Osteocyte (in vitro differentiated cells): ENCODE measurements around the gene LDB2. TPM values are rescaled to one million over a fixed set of nuclear protein-coding genes. Genes with fewer than 3 reads are reported as not detected.

Experiments used
- DNase-seq: peaks from one replicate; pipeline ENCODE4 v3.0.0; 2021; ENCODE audit warnings: mixed read lengths; ENCODE audit not compliant: unreplicated experiment; ENCODE audit errors: extremely low spot score
- H3K27ac Mint-ChIP-seq: one replicate; pipeline ENCODE4 v1.8.0; 2021; ENCODE audit warnings: mild to moderate bottlenecking, mixed read lengths; ENCODE audit not compliant: unreplicated experiment
- H3K27me3 Mint-ChIP-seq: one replicate; pipeline ENCODE4 v1.8.0; 2021; ENCODE audit warnings: mixed read lengths; ENCODE audit not compliant: unreplicated experiment
- H3K36me3 Mint-ChIP-seq: one replicate; pipeline ENCODE4 v1.8.0; 2021; ENCODE audit warnings: mixed read lengths; ENCODE audit not compliant: unreplicated experiment
- H3K4me1 Mint-ChIP-seq: one replicate; pipeline ENCODE4 v1.8.0; 2021; ENCODE audit warnings: mixed read lengths; ENCODE audit not compliant: unreplicated experiment
- H3K4me3 Mint-ChIP-seq: one replicate; pipeline ENCODE4 v1.8.0; 2021; ENCODE audit warnings: mild to moderate bottlenecking, moderate library complexity, mixed read lengths; ENCODE audit not compliant: unreplicated experiment
- H3K9me3 Mint-ChIP-seq: one replicate; pipeline ENCODE4 v1.8.0; 2021; ENCODE audit warnings: mixed read lengths; ENCODE audit not compliant: unreplicated experiment
- total RNA-seq: library from RNA; stranded (reverse); gene quantifications from 2 replicates; pipeline ENCODE4 v1.2.1, GENCODE V29; 2021
- TF ChIP-seq, protein P1 (sequence below): fragments of 200-600 bp; sonication (generic); IDR thresholded peaks from 2 replicates; pipeline ENCODE4 v1.5.0; 2021; ENCODE audit warnings: antibody characterized with exemption, mild to moderate bottlenecking, moderate library complexity

The LDB2 gene
- total RNA-seq, 1 donor from 2014 or later = 8.7 TPM

DNA sequence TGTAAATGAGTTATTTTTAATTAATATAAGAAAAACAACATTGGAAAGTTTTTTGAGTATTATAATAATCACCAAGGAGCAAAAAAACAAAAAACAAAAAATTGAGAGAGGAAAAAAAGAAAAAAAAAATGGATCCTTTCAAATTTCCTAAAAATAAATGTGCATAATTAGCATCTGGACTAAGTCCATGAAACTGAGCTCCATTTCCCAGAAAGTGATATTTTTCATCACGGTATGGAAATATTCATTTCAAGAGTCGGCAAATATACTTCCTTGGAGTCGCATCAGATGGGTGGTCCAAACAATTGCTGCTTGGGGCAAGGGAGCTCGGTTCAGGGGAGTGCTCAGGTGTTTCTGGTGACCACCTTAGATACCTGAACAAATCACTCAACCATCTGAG, 305.1 kb downstream of the LDB2 start:
- no peak for DNase-seq
- no peak overlapping the region for H3K27ac Mint-ChIP-seq
- H3K36me3 Mint-ChIP-seq = no peaks in the 10 kb centered on the region
- TF ChIP-seq, protein P1, sequence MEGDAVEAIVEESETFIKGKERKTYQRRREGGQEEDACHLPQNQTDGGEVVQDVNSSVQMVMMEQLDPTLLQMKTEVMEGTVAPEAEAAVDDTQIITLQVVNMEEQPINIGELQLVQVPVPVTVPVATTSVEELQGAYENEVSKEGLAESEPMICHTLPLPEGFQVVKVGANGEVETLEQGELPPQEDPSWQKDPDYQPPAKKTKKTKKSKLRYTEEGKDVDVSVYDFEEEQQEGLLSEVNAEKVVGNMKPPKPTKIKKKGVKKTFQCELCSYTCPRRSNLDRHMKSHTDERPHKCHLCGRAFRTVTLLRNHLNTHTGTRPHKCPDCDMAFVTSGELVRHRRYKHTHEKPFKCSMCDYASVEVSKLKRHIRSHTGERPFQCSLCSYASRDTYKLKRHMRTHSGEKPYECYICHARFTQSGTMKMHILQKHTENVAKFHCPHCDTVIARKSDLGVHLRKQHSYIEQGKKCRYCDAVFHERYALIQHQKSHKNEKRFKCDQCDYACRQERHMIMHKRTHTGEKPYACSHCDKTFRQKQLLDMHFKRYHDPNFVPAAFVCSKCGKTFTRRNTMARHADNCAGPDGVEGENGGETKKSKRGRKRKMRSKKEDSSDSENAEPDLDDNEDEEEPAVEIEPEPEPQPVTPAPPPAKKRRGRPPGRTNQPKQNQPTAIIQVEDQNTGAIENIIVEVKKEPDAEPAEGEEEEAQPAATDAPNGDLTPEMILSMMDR = no peak
- no peak overlapping the region for H3K4me3 Mint-ChIP-seq
- H3K9me3 Mint-ChIP-seq = no peaks in the 10 kb centered on the region
- peaks cover 8% of the 10 kb centered on the region for H3K4me1 Mint-ChIP-seq
- no peaks in the 10 kb centered on the region for H3K27me3 Mint-ChIP-seq

DNA sequence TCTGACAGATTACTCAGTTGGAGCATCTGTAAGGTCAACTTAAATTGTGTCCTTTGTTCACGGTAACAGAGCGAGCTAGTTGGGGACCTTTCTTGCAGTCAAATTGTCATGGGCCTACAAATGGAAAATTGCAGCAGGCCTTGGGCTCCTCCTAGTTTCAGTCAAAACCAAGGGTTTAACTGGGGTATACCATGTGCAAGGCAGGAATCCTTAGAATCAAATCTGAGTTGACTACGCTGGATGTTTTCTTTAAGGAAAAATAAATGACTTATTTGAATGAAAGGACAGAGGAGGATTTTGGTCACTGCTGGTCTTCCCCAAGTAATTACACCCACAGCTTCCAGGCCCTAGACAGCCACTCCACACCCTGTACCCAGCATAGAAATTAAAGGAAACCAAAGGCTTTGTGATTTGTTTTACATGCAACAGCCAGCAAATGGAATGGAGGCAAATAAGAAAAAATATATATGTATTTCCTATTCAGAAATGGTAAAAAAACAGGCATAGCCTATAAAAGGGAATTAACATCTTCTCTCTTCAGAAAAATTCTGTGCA, 307.1 kb downstream of the LDB2 start:
- Mint-ChIP-seq H3K36me3 (no peaks in the 10 kb centered on the region), H3K9me3 (no peaks in the 10 kb centered on the region), H3K4me3 (no peak overlapping the region), H3K4me1 (peaks cover 9% of the 10 kb centered on the region), H3K27ac (no peak overlapping the region), H3K27me3 (no peaks in the 10 kb centered on the region)
- TF ChIP-seq, protein P1 = no peak
- DNase-seq = no peak

DNA sequence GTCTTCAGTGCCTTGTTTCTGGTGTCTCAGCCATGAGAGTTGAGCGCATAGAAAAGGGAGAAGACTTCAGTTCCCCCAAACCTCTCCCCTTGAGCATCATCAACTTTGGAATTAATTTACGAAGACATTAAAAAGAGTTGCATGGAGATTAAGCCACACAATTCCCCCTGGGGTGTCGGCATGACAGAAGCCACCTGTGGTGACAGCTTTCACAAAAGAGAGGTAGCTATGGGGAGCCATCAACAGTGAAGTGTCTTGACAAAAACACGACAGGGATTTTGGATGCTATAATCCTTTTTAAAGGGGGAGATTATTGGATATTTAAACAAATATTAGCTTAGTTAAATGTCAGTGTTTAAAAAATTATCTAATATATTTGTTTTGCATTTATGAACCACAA, 307.6 kb downstream of the LDB2 start:
- TF ChIP-seq, protein P1 = no peak
- no peak overlapping the region for H3K27ac Mint-ChIP-seq
- H3K27me3 Mint-ChIP-seq = no peaks in the 10 kb centered on the region
- H3K36me3 Mint-ChIP-seq = no peaks in the 10 kb centered on the region
- peaks cover 11% of the 10 kb centered on the region for H3K4me1 Mint-ChIP-seq
- DNase-seq = no peak
- no peaks in the 10 kb centered on the region for H3K9me3 Mint-ChIP-seq
- H3K4me3 Mint-ChIP-seq = no peak overlapping the region

DNA sequence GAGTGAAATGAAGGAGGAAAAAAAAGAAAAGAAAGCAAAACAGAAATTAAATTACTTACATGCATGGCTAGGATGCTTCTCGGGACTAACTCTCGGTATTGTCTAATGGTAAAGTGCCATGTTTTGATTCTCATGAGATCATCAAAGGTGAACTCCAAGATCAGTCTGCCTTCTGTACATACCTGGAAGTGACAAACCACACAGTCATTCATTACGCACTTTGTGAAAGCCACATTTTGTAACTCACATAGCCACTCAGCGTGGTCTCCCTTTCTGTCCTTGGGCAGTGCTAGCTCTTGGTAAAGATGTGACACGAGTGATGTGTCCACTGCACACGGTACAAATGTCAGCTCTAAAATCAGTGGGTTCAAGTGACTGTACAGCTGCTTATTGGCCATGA, 309.8 kb downstream of the LDB2 start:
- no peak for DNase-seq
- no peaks in the 10 kb centered on the region for H3K9me3 Mint-ChIP-seq
- no peaks in the 10 kb centered on the region for H3K27me3 Mint-ChIP-seq
- no peaks in the 10 kb centered on the region for H3K36me3 Mint-ChIP-seq
- TF ChIP-seq, protein P1 = no peak
- H3K4me1 Mint-ChIP-seq = peaks cover 14% of the 10 kb centered on the region
- H3K27ac Mint-ChIP-seq = no peak overlapping the region
- no peak overlapping the region for H3K4me3 Mint-ChIP-seq

DNA sequence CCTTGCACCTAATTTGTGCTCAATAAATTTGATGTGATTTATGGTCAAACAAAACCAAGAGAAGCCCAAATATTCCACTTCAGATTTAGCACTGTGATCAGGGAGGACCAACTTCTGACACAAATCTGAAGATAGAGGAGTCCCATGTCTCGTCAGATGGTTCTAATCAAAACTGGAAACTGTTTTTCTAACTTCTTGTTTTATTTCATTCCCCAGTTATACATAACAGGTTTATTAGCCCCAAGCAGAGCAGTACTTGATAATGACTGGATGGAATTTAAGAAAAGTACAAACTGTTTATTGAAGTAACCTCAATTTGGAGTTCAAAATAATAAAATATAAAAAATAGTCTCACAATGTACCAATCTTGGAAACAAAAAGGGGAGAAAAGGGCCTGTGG, 310.3 kb downstream of the LDB2 start:
- H3K27ac Mint-ChIP-seq = no peak overlapping the region
- no peaks in the 10 kb centered on the region for H3K27me3 Mint-ChIP-seq
- no peaks in the 10 kb centered on the region for H3K9me3 Mint-ChIP-seq
- no peaks in the 10 kb centered on the region for H3K36me3 Mint-ChIP-seq
- TF ChIP-seq, protein P1 = no peak
- peaks cover 14% of the 10 kb centered on the region for H3K4me1 Mint-ChIP-seq
- H3K4me3 Mint-ChIP-seq = no peak overlapping the region
- DNase-seq = no peak
